IMR-90 (cell line): ENCODE measurements around the gene NUDT7. TPM values are rescaled to one million over a fixed set of nuclear protein-coding genes. Genes with fewer than 3 reads are reported as not detected.

Experiments
- ATAC-seq: fragments of 200-7000 bp; cut with Tn5 transposase; 2 replicates; pipeline ENCODE4 v1.9.1; 2020; ENCODE audit warnings: low read depth, mild to moderate bottlenecking, moderate library complexity
- BruUV-seq: library from RNA; stranded (reverse); fragments of 400-500 nt; replicated peaks from 2 replicates; lab custom pipeline; 2021; lab: Mats Ljungman, UMichigan
- CTCF ChIA-PET: fragments of 300-600 bp; formaldehyde crosslinking; extraction: SDS; loops from one replicate; lab custom pipeline; 2021; ENCODE audit warnings: antibody characterized with exemption; lab: Yijun Ruan, JAX
- POLR2A ChIA-PET: fragments of 300-600 bp; sonication (Branson Sonifier 250); formaldehyde crosslinking; loops from one replicate; lab custom pipeline; 2022; ENCODE audit warnings: antibody characterized with exemption; ENCODE audit not compliant: unreplicated experiment; lab: Charles Lee
- DNase-seq: peaks from one replicate; pipeline ENCODE4 v3.0.0; 2013
- H2AFZ ChIP-seq: replicated peaks from 2 replicates; pipeline ENCODE3; 2013; ENCODE audit warnings: low read length, mild to moderate bottlenecking; ENCODE audit not compliant: poor library complexity
- H2AK5ac ChIP-seq: 2 replicates; pipeline ENCODE4 v1.6.1; 2013; ENCODE audit warnings: low read depth, low read length, inconsistent platforms
- H2AK9ac ChIP-seq: replicated peaks from 2 replicates; pipeline ENCODE3; 2013; ENCODE audit warnings: mild to moderate bottlenecking, low read depth, low read length, moderate library complexity; ENCODE audit not compliant: poor library complexity
- H2BK120ac ChIP-seq: 2 replicates; pipeline ENCODE4 v1.6.1; 2013; ENCODE audit warnings: low read depth, low read length, inconsistent platforms
- H2BK15ac ChIP-seq: 3 replicates; pipeline ENCODE4 v1.6.1; 2013; ENCODE audit warnings: low read depth, low read length, inconsistent platforms
- H2BK20ac ChIP-seq: 2 replicates; pipeline ENCODE4 v1.6.1; 2013; ENCODE audit warnings: low read depth, mild to moderate bottlenecking, inconsistent platforms, low read length, moderate library complexity
- H2BK5ac ChIP-seq: 2 replicates; pipeline ENCODE4 v1.6.1; 2013; ENCODE audit warnings: mild to moderate bottlenecking, low read depth, low read length, inconsistent platforms; ENCODE audit not compliant: poor library complexity, severe bottlenecking
- H3K14ac ChIP-seq: replicated peaks from 2 replicates; pipeline ENCODE4 v1.6.1; 2013; ENCODE audit warnings: low read depth, low read length, inconsistent platforms
- H3K18ac ChIP-seq: 2 replicates; pipeline ENCODE4 v1.6.1; 2013; ENCODE audit warnings: low read depth, low read length, control low read depth
- H3K23ac ChIP-seq: 2 replicates; pipeline ENCODE4 v1.6.1; 2013; ENCODE audit warnings: low read depth, low read length, inconsistent platforms
- H3K27ac ChIP-seq: 2 replicates; pipeline ENCODE4 v1.5.1; 2013; ENCODE audit warnings: mild to moderate bottlenecking, control low read depth, low read length; ENCODE audit not compliant: insufficient read depth
- H3K27me3 ChIP-seq: 2 replicates; pipeline ENCODE4 v1.6.1; 2013; ENCODE audit warnings: low read length; ENCODE audit not compliant: control insufficient read depth, insufficient read depth
- H3K36me3 ChIP-seq: 2 replicates; pipeline ENCODE4 v1.6.1; 2013; ENCODE audit warnings: low read length, mixed read lengths; ENCODE audit not compliant: control insufficient read depth, insufficient read depth
- H3K4ac ChIP-seq: 2 replicates; pipeline ENCODE4 v1.6.1; 2013; ENCODE audit warnings: low read depth, low read length, inconsistent platforms
- H3K4me1 ChIP-seq: 2 replicates; pipeline ENCODE4 v1.6.1; 2013; ENCODE audit warnings: low read length, mixed read lengths; ENCODE audit not compliant: control insufficient read depth, insufficient read depth
- H3K4me2 ChIP-seq: 2 replicates; pipeline ENCODE4 v1.6.1; 2013; ENCODE audit warnings: low read depth, mild to moderate bottlenecking, control low read depth, low read length, moderate library complexity
- H3K4me3 ChIP-seq: 2 replicates; pipeline ENCODE4 v1.5.1; 2013; ENCODE audit warnings: low read depth, mild to moderate bottlenecking, control low read depth, low read length, moderate library complexity; ENCODE audit not compliant: insufficient read depth
- H3K56ac ChIP-seq: 2 replicates; pipeline ENCODE4 v1.6.1; 2013; ENCODE audit warnings: low read length, inconsistent platforms; ENCODE audit not compliant: insufficient read depth; ENCODE audit errors: extremely low read depth
- H3K79me1 ChIP-seq, 2 experiments: 2 replicates each; pipeline ENCODE4 v1.6.1; 2013; ENCODE audit warnings: low read length in 2 of 2, inconsistent platforms in 1 of 2, low read depth in 1 of 2
- H3K9ac ChIP-seq: 2 replicates; pipeline ENCODE4 v1.6.1; 2013; ENCODE audit warnings: low read depth, low read length, control low read depth
- H3K9me1 ChIP-seq: 2 replicates; pipeline ENCODE4 v1.6.1; 2013; ENCODE audit warnings: low read length, inconsistent platforms; ENCODE audit not compliant: insufficient read depth
- H3K9me3 ChIP-seq: 2 replicates; pipeline ENCODE4 v1.6.1; 2013; ENCODE audit warnings: low read length; ENCODE audit not compliant: control insufficient read depth, insufficient read depth
- H4K20me1 ChIP-seq: 2 replicates; pipeline ENCODE4 v1.6.1; 2013; ENCODE audit warnings: low read length, inconsistent platforms; ENCODE audit not compliant: insufficient read depth
- H4K5ac ChIP-seq: 2 replicates; pipeline ENCODE4 v1.6.1; 2013; ENCODE audit warnings: mild to moderate bottlenecking, low read depth, low read length, control low read depth
- H4K8ac ChIP-seq, 2 experiments: 2 replicates each; pipeline ENCODE4 v1.6.1; 2013; ENCODE audit warnings: low read depth in 2 of 2, low read length in 2 of 2, control low read depth in 1 of 2, inconsistent platforms in 1 of 2
- H4K91ac ChIP-seq: 2 replicates; pipeline ENCODE4 v1.6.1; 2013; ENCODE audit warnings: low read depth, low read length, inconsistent platforms; ENCODE audit not compliant: insufficient read depth
- CHD1 ChIP-seq: IDR thresholded peaks from 2 replicates; pipeline ENCODE4 v1.6.1; 2012; ENCODE audit warnings: low read depth, low read length, improper control_type of control experiment
- FOS ChIP-seq: fragments of 150-350 bp; IDR thresholded peaks from 2 replicates; pipeline ENCODE4 v1.6.1; 2016; ENCODE audit warnings: low read depth, low read length
- MAFK ChIP-seq: IDR thresholded peaks from 2 replicates; pipeline ENCODE4 v1.6.1; 2012; ENCODE audit warnings: low read depth, low read length, improper control_type of control experiment
- MAZ ChIP-seq: IDR thresholded peaks from 2 replicates; pipeline ENCODE4 v1.6.1; 2012; ENCODE audit warnings: low read depth, mild to moderate bottlenecking, low read length, improper control_type of control experiment, moderate library complexity, borderline replicate concordance
- NFE2L2 ChIP-seq: fragments of 150-350 bp; IDR thresholded peaks from 2 replicates; pipeline ENCODE4 v1.6.1; 2016; ENCODE audit warnings: low read depth, mild to moderate bottlenecking, low read length
- POLR2A ChIP-seq: IDR thresholded peaks from 2 replicates; pipeline ENCODE4 v1.6.1; 2012; ENCODE audit warnings: mild to moderate bottlenecking, low read depth, low read length
- RAD21 ChIP-seq: IDR thresholded peaks from 2 replicates; pipeline ENCODE4 v1.6.1; 2012; ENCODE audit warnings: low read length, improper control_type of control experiment
- RCOR1 ChIP-seq: IDR thresholded peaks from 2 replicates; pipeline ENCODE4 v1.6.1; 2012; ENCODE audit warnings: mild to moderate bottlenecking, low read length, improper control_type of control experiment; ENCODE audit not compliant: insufficient replicate concordance
- RFX5 ChIP-seq: IDR thresholded peaks from 2 replicates; pipeline ENCODE4 v1.8.0; 2012; ENCODE audit warnings: low read depth, mild to moderate bottlenecking, low read length, moderate library complexity
- SMC3 ChIP-seq: fragments of 150-350 bp; IDR thresholded peaks from 2 replicates; pipeline ENCODE4 v1.6.1; 2016; ENCODE audit warnings: low read depth, mild to moderate bottlenecking, antibody characterized with exemption, low read length, moderate library complexity
- WGBS, 2 experiments: methylation state at CpG; one replicate each; pipeline versions ENCODE4 v1.1.5 to v1.1.7; 2013; ENCODE audit warnings: missing lambda C conversion rate in 2 of 2; ENCODE audit not compliant: insufficient read length in 1 of 2; ENCODE audit errors: extremely low coverage in 2 of 2; 5-methylcytosine and 5-hydroxymethylcytosine counted together
- dilution Hi-C: fragments of 300-500 bp; cut with HindIII; formaldehyde crosslinking; loops from one replicate; pipeline ENCODE4 v1.14.3; 2018; ENCODE audit warnings: low sequenced_read_pairs; ENCODE audit not compliant: unreplicated experiment
- in situ Hi-C: fragments of 300-500 bp; cut with MboI; formaldehyde crosslinking; loops from 3 replicates; pipeline ENCODE4 v1.14.3; 2019; ENCODE audit warnings: low sequenced_read_pairs, inconsistent platforms, mixed read lengths
- intact Hi-C: fragments of 100-400 bp; cut with micrococcal nuclease; formaldehyde crosslinking; loops from 2 replicates; pipeline ENCODE4 v1.10.0; 2022
- polyA plus RNA-seq, 3 experiments: library from polyadenylated mRNA; depleted of rRNA; stranded (reverse); fragments of >200 nt; gene quantifications; 2 replicates each; pipeline ENCODE4 v1.2.3, GENCODE V29; 2012; ENCODE audit warnings: low replicate concordance in 1 of 3
- total RNA-seq: library from RNA; depleted of rRNA; stranded (reverse); fragments of >200 nt; gene quantifications from 2 replicates; pipeline ENCODE4 v1.2.3, GENCODE V29; 2012
- TF ChIP-seq, protein P1 (sequence below): conservative IDR thresholded peaks from 2 replicates; pipeline ENCODE4 v1.5.1; 2012; ENCODE audit warnings: mild to moderate bottlenecking, low read depth, low read length, improper control_type of control experiment
- TF ChIP-seq, protein P2 (sequence below): fragments of 150-350 bp; IDR thresholded peaks from 2 replicates; pipeline ENCODE4 v1.6.1; 2016; ENCODE audit warnings: low read depth, mild to moderate bottlenecking, low read length, moderate library complexity, borderline replicate concordance

NUDT7 gene
- total and polyA plus RNA-seq, 2 of the 4 experiments (the other 2 are of a cell fraction) = 4.3 to 6.2 TPM

DNA sequence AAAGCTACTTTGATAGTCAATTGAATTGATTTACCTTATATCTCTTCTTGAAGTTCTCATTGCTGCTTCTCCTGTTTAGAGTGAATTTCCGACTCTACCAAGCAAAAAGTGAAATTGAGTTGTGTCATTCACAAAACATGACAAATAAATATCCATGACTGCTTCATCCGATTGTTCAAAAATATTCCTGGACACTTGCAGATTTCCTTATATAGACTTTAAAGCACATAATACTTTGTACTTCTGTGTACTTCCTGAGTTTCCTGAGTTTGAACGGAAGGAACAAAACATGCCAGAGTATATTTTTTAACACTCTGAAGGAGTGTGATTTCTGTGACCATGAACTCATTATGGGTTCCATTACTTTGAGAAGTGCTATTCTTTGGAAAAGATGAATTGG lies 45.5 kb downstream of the NUDT7 start:
- intact Hi-C loops (no loop called here), in situ Hi-C loops (no loop called here), dilution Hi-C loops (no loop called here)
- no peaks in the 10 kb centered on the region for H3K9me3 ChIP-seq
- no peak overlapping the region for H2BK20ac ChIP-seq
- H3K4me2 ChIP-seq = no peak overlapping the region
- no peak overlapping the region for H4K5ac ChIP-seq
- no peak for DNase-seq
- no peak overlapping the region for H3K4me3 ChIP-seq
- no peak overlapping the region for H2AK5ac ChIP-seq
- H2BK15ac ChIP-seq = no peak overlapping the region
- H2BK5ac ChIP-seq = no peak overlapping the region
- no peak overlapping the region for H4K8ac ChIP-seq
- H2BK120ac ChIP-seq = no peak overlapping the region
- H4K20me1 ChIP-seq = no peaks in the 10 kb centered on the region
- no TSS peak for BruUV-seq
- CTCF ChIA-PET = no interaction called here
- no peak overlapping the region for H2AFZ ChIP-seq
- H3K4me1 ChIP-seq = peaks cover 4% of the 10 kb centered on the region; the same call in 1 of the 2 replicates
- no peak for ATAC-seq
- 60% methylated on average over 1 of the region's 3 CpGs; no CpG with 5 or more reads in 1 of the 2 experiments for WGBS, 2 experiments
- no peaks in the 10 kb centered on the region for H3K36me3 ChIP-seq
- TF ChIP-seq MAZ = no peak
- no peak for TF ChIP-seq NFE2L2
- TF ChIP-seq RAD21 = no peak
- TF ChIP-seq, protein P1, sequence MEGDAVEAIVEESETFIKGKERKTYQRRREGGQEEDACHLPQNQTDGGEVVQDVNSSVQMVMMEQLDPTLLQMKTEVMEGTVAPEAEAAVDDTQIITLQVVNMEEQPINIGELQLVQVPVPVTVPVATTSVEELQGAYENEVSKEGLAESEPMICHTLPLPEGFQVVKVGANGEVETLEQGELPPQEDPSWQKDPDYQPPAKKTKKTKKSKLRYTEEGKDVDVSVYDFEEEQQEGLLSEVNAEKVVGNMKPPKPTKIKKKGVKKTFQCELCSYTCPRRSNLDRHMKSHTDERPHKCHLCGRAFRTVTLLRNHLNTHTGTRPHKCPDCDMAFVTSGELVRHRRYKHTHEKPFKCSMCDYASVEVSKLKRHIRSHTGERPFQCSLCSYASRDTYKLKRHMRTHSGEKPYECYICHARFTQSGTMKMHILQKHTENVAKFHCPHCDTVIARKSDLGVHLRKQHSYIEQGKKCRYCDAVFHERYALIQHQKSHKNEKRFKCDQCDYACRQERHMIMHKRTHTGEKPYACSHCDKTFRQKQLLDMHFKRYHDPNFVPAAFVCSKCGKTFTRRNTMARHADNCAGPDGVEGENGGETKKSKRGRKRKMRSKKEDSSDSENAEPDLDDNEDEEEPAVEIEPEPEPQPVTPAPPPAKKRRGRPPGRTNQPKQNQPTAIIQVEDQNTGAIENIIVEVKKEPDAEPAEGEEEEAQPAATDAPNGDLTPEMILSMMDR = no peak
- no peak for TF ChIP-seq FOS
- TF ChIP-seq, protein P2, sequence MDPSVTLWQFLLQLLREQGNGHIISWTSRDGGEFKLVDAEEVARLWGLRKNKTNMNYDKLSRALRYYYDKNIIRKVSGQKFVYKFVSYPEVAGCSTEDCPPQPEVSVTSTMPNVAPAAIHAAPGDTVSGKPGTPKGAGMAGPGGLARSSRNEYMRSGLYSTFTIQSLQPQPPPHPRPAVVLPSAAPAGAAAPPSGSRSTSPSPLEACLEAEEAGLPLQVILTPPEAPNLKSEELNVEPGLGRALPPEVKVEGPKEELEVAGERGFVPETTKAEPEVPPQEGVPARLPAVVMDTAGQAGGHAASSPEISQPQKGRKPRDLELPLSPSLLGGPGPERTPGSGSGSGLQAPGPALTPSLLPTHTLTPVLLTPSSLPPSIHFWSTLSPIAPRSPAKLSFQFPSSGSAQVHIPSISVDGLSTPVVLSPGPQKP = no peak
- no peak for TF ChIP-seq POLR2A
- TF ChIP-seq CHD1 = no peak
- no peak for TF ChIP-seq MAFK
- no peak for TF ChIP-seq RCOR1
- TF ChIP-seq RFX5 = no peak
- no peak for TF ChIP-seq SMC3
- H3K23ac ChIP-seq = no peak overlapping the region
- H3K9me1 ChIP-seq = no peaks in the 10 kb centered on the region; the same call in 1 of the 2 replicates
- no peak overlapping the region for H3K27ac ChIP-seq
- H3K9ac ChIP-seq = no peak overlapping the region
- H3K18ac ChIP-seq = no peak overlapping the region
- no peak overlapping the region for H3K14ac ChIP-seq
- POLR2A ChIA-PET = no interaction called here
- no peaks in the 10 kb centered on the region for H3K79me1 ChIP-seq
- H3K4ac ChIP-seq = no peak overlapping the region
- H2AK9ac ChIP-seq = no peak overlapping the region
- no peaks in the 10 kb centered on the region; the same call in 1 of the 2 replicates for H3K27me3 ChIP-seq
- no peak overlapping the region for H3K56ac ChIP-seq
- no peak overlapping the region for H4K91ac ChIP-seq
